CD4-positive, alpha-beta T cell treated with Interleukin-21 for 1 hour (primary cell): ENCODE measurements around the gene UQCRH.
"Not testable (repeated sequence)": the region's sequence is repeated elsewhere in the genome, so short reads cannot be mapped to it uniquely, and the experiment has no call there.

Experiments used
- DNase-seq: peaks from one replicate; pipeline ENCODE4 v3.0.0-alpha.2; 2020

UQCRH gene

GRCh38 chr1:46300673-46301405, 2.7 kb upstream of the UQCRH start:
- no peak for DNase-seq

- no peak for DNase-seq
Measured at GRCh38 chr1:46301406-46301807, 2.1 kb upstream of the UQCRH start.

GRCh38 chr1:46301808-46302640, 1.5 kb upstream of the UQCRH start:
- peak; percentile 50 for DNase-seq

- DNase-seq: no peak
Measured at GRCh38 chr1:46302641-46303037, 859 bp upstream of the UQCRH start.

- no peak for DNase-seq
Measured at GRCh38 chr1:46303872-46304326, 401 bp downstream of the UQCRH start.

GRCh38 chr1:46306159-46306530, 2.6 kb downstream of the UQCRH start:
- no peak for DNase-seq

- DNase-seq: no peak
Measured at GRCh38 chr1:46309401-46310159, 6.1 kb downstream of the UQCRH start.

- DNase-seq: no peak
Measured at GRCh38 chr1:46310321-46310720, 6.8 kb downstream of the UQCRH start.

- no peak for DNase-seq
Measured at GRCh38 chr1:46315669-46316403, 12.3 kb downstream of the UQCRH start.

GRCh38 chr1:46317323-46317722, 13.8 kb downstream of the UQCRH start:
- DNase-seq: no peak

GRCh38 chr1:46319301-46319700, 15.8 kb downstream of the UQCRH start:
- DNase-seq: not testable (repeated sequence)

GRCh38 chr1:46319960-46320914, 16.7 kb downstream of the UQCRH start:
- not testable (repeated sequence) for DNase-seq

- DNase-seq: not testable (repeated sequence)
Measured at GRCh38 chr1:46322191-46322590, 18.7 kb downstream of the UQCRH start.

GRCh38 chr1:46325285-46326076, 22.0 kb downstream of the UQCRH start:
- not testable (repeated sequence) for DNase-seq

GRCh38 chr1:46328182-46328581, 24.7 kb downstream of the UQCRH start:
- DNase-seq: not testable (repeated sequence)

GRCh38 chr1:46329807-46330206, 26.3 kb downstream of the UQCRH start:
- not testable (repeated sequence) for DNase-seq

GRCh38 chr1:46330381-46330780, 26.9 kb downstream of the UQCRH start:
- DNase-seq: not testable (repeated sequence)

- not testable (repeated sequence) for DNase-seq
Measured at GRCh38 chr1:46331786-46332540, 28.5 kb downstream of the UQCRH start.

- DNase-seq: no peak
Measured at GRCh38 chr1:46333300-46334029, 30.0 kb downstream of the UQCRH start.
